Transverse colon (tissue), 4 donors: ENCODE results near the gene C2orf15.

ENCODE experiments used
- EP300 ChIP-seq: sonication (generic); formaldehyde crosslinking; IDR thresholded peaks from one replicate; pipeline ENCODE4 v1.6.1; 2017; ENCODE audit warnings: antibody characterized with exemption, low read depth
- POLR2AphosphoS5 ChIP-seq, 3 donors: sonication (generic); formaldehyde crosslinking; IDR thresholded peaks; one replicate each; pipeline ENCODE4 v1.6.1; 2016; ENCODE audit warnings: antibody characterized with exemption in 3 of 3
- TF ChIP-seq, protein P1 (sequence below), 5 experiments: fragments of 200-600 bp in 3 of 5; fragments of 450-650 bp in 2 of 5; sonication (generic) in 3 of 5; IDR thresholded peaks; 1 replicate in 2 of 5; 2 replicates in 3 of 5; pipeline ENCODE4 v1.5.1; 2016 to 2017; ENCODE audit warnings: antibody characterized with exemption in 5 of 5, inconsistent platforms in 3 of 5, mild to moderate bottlenecking in 2 of 5, moderate library complexity in 1 of 5

DNA sequence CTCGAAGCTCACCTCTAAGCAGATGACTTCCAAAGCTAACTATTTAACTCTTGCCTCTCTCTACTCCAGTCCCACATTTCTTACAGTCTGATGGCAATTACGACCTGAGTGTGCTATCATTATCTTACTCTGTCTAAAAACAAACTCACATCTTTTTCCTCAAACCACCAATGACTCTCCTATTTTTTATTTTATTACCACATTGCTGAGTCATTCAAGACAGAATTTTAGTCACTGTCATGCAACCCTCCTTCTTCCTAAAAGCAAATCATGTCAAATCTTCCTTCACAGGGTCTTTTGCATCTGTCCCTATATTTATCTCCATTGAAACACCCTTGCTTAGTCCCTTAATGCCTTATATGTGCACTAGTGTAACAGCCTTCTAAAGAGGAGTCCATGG is 34.6 kb upstream of the C2orf15 start:
- TF ChIP-seq, protein P1, sequence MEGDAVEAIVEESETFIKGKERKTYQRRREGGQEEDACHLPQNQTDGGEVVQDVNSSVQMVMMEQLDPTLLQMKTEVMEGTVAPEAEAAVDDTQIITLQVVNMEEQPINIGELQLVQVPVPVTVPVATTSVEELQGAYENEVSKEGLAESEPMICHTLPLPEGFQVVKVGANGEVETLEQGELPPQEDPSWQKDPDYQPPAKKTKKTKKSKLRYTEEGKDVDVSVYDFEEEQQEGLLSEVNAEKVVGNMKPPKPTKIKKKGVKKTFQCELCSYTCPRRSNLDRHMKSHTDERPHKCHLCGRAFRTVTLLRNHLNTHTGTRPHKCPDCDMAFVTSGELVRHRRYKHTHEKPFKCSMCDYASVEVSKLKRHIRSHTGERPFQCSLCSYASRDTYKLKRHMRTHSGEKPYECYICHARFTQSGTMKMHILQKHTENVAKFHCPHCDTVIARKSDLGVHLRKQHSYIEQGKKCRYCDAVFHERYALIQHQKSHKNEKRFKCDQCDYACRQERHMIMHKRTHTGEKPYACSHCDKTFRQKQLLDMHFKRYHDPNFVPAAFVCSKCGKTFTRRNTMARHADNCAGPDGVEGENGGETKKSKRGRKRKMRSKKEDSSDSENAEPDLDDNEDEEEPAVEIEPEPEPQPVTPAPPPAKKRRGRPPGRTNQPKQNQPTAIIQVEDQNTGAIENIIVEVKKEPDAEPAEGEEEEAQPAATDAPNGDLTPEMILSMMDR (IDR thresholded peaks at IDR 0.05) = no peak
- TF ChIP-seq EP300 (no peak), POLR2AphosphoS5 (IDR thresholded peaks at IDR 0.05) (no peak)
